HTR-8/SVneo (cell line): ENCODE data around the gene TBC1D7.
A peak's percentile ranks its signal among the peaks of the same experiment; 100 is the strongest.

Experiments used
- DNase-seq: peaks from one replicate; pipeline ENCODE4 v3.0.0; 2011; ENCODE audit warnings: low spot score, mixed read lengths; ENCODE audit not compliant: insufficient read length
- FAIRE-seq: peaks from 2 replicates; lab custom pipeline; 2011; peaks lifted over from hg19 to GRCh38; lab: Jason Lieb, UNC

TBC1D7 gene

DNA sequence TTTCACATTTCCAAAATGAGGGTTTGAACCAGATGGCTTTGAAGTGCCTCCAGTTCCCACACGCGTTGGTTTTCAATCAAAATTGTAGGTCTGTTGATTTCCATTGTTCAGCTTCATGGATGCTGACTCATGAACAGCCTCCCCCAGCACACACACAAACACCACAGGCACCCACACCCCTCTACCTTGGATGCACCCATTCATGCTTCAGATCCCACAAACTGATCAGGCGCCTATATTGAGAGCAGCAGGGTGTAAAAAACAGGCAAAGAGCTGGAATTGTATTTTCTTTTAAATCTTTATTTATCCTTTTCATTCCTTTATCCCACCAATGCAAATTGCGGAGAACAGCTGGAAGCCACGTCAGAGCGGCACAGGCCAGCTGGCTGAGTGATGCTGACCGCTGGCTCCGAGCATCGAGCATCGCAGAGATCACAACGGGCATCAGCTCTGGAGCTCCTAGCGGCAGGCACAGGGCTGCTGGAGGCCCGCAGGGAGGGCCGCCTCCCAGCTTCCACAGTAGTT, 29.3 kb upstream of the TBC1D7 start:
- DNase-seq = no peak

GRCh38 chr6:13355999-13356785, 27.9 kb upstream of the TBC1D7 start:
- FAIRE-seq (no peak), DNase-seq (no peak)

More for the DNA sequence above, 29.3 kb upstream of the TBC1D7 start:
- FAIRE-seq = no peak

DNA sequence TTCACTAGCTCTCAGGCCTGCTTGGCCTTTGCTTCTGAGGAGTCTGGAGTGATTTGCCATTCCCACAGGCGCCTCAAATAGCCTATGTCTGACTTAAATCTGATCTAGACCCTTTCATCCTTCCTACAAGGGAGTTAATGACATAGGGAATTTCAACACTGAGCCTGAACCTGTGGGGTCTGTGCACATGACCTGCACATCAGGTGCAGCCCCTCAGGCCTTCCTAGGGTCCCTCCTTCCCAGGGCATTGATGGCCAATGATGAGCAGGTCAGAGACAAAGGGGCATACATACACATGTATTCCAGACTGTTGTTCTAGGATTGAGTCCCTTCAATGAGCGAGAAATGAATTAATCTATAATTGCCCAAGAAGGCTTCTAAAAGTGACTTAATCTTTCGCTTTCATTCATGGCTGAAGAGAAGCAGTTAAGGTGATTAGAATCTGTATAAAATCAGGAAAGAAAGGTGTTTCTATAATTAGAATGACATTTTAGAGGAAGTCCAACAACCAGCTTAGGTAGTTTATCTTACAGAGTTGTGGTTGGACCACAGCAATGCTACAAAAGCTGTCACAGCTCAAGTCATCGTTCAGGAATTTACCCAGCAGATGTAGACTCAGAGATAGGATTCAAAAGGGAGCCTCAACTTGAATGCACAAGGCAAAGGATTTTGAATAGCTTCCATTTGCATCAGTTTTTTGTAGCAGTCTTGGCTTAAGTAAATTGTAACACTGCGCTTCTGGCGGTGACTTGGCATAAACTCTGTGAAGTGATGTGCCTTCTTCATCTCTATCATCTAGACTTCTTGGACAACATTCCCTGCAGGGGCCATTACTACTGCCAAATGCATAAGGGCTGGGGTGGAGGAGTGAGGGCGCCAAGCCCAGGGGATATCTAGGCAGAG, 27.0 kb upstream of the TBC1D7 start:
- DNase-seq (peak; percentile 82), FAIRE-seq (peak; percentile 68)

DNA sequence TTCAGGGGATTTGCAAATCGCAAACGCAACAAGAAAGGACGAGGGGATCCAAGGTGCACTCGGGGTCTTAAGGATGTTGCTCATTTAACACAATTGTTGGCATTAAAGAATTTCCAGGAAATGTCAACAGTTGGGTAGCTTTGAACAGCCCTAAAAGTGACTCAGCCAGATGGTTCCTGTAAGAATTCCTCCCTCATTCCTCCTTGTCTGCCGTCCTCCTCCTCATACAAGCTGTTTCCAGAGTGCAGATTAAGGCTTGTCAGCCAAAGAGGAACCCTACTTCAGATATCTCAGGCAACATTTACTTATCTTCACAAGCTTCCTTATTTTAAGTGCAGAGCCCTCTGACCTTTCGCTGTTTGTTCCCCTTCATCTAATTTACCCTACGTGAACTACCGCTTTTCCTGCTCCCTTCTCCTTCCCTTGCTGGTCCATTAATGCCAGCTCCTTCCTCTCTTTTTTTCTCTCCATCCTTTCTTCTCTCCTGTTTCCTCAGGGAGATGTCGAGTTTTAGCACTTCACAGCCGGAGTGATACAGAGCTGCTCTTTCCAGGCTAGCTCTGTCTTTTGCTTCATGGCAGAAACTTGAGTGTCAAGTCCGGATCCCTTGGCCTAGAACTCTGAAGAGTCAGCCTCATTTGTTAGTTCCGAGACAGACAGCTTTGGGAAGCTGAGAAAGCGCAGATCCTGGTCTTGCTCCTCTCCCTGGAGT, 26.1 kb upstream of the TBC1D7 start:
- no peak for FAIRE-seq
- peak; percentile 59 for DNase-seq

DNA sequence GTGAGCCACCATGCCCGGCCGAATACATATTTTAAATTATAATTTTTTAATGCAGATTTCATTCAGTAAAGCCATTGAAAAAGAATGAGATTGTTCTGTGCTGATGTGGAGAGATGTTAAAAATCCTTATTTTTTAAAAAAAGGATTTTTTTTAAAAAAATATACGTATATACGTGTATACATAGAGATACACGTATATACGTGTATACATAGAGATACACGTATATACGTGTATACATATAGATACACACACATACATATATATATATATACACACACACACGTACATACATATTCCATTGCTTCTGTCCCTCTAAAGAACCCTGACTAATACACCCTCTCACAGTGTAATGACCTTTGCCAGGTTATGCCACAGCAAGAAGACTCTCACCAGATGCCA, 23.8 kb upstream of the TBC1D7 start:
- no peak for FAIRE-seq

DNA sequence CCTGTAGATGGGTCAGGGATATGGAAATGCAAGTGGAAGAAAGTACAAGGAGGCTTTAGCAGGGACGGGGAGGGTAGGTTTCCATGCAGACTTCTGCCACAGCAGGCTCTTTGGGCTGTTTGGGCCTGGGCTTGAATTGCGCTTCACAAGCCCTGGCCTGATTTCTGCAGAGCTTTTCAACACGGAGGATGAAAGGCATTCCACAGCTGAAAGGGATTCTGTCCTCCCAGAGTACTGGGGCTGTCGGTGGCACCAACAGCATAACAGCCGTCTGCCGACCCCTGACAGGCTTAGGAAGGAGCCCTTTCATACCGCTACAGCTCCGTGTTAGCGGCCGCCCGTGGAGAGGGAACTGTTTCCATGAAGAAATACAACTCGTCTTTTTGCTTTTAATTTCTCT, 22.9 kb upstream of the TBC1D7 start:
- no peak for DNase-seq
- no peak for FAIRE-seq

More for the DNA sequence above, 23.8 kb upstream of the TBC1D7 start:
- no peak for DNase-seq

DNA sequence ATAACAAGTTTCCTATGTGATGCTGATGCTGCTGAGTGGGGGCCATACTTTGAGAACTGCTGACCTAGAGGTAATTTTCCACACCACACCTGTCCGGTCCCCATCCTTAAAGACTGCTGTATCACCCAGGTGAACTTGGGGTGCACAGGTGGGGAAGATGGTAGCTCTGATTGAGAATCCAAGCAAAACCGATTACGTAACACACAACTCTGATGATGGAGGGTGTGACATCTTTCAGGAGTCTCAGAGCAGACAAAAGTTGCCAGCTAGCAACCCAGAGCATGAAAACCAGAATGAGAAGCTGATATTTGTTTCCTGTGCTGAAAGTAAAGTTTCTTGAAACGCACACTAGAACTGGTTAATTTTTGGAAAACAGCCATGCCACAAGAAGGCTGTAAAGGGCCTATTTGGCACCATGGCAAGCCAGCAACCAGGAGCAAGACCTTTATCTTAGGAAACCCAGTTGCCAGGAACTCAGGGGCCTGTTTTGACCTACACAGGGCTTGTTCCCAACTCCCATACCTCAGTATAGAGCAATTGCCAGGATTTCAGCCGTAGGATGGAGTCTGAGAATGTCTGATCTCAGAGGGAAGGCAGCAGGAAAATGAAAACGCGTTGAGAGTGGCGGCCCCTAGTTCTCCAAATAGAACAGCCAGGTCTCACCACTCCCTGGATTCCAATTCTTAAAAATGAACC, 21.6 kb upstream of the TBC1D7 start:
- DNase-seq (no peak), FAIRE-seq (no peak)

DNA sequence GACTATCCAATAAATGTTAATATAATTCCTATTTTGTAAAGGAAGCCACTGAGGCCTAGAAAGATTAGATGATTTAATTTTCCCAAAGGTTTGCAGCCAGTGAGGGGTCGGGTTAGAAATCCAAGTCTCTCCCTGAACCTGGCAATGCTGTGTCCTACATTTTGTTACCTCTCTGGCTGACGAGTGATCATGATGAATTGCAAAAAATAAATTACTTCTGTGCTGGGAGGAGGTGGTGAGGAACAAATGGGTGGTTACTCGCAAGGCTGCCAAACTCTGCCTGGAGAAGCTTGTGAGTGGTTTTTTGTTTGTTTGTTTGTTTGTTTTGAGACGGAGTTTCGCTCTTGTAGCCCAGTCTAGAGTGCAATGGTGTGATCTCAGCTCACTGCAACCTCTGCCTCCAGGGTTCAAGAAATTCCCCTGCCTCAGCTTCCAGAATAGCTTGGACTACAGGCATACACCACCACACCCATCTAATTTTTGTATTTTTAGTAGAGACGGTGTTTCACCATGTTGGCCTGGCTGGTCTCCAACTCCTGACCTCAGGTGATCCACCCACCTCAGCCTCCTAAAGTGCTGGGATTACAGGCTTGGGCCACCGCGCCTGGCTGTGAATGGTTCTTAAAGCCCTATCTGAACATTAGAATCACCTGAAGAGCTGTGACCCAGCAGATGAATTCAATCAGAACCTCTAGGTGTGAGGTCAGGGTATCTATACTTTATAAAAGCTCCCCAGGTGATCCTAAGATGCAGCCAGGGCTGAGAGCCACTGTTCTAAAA, 20.2 kb upstream of the TBC1D7 start:
- DNase-seq (no peak), FAIRE-seq (no peak)

GRCh38 chr6:13346245-13346644, 17.9 kb upstream of the TBC1D7 start:
- DNase-seq = no peak
- FAIRE-seq = no peak

GRCh38 chr6:13342414-13343019, 14.2 kb upstream of the TBC1D7 start:
- DNase-seq (no peak), FAIRE-seq (no peak)

- FAIRE-seq (no peak), DNase-seq (no peak)
Measured at GRCh38 chr6:13339863-13340630, 11.7 kb upstream of the TBC1D7 start.

DNA sequence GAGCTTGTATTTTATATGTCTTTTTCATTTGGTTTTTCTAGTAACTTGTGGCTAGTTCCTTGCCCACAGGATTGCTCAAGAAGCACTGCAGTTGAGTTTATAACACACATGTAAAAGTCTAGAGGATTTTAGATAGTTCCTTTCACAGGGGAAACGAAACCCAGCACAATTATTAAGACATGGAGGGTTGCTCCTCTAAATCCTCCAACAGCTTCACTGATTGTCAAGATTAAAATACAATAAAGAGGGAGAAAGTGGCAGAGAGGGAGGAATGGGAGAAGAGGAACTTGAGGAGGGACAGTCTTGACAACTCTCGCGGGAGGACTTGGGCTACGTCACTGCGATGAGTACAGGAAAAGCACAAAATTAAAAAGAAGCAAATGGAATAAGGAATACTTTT, 9.7 kb upstream of the TBC1D7 start:
- no peak for DNase-seq

GRCh38 chr6:13336553-13336952, 8.2 kb upstream of the TBC1D7 start:
- FAIRE-seq (no peak), DNase-seq (peak; percentile 83)

More for the DNA sequence above, 9.7 kb upstream of the TBC1D7 start:
- no peak for FAIRE-seq

DNA sequence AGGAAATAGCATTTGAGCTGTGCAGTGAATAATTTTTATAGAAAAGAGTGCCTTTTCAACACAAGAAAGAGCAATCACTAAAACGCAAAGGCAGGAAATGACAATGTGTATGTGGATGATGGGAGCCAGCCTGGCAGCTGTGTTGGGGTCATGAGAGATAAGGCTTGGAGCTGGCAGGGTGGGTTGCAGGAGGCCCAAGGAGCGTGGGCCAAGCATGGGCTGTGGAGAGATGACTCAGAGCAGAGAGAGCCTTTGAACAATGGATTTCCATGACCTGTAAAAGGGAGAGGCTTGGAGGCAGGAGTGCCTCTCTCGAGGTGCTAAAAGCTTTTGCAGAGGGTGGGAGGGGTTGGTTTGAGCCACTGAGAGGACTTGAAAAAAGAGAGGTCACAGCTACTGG, 6.6 kb upstream of the TBC1D7 start:
- FAIRE-seq (no peak), DNase-seq (no peak)

GRCh38 chr6:13332349-13332706, 4.0 kb upstream of the TBC1D7 start:
- DNase-seq (no peak), FAIRE-seq (no peak)

DNA sequence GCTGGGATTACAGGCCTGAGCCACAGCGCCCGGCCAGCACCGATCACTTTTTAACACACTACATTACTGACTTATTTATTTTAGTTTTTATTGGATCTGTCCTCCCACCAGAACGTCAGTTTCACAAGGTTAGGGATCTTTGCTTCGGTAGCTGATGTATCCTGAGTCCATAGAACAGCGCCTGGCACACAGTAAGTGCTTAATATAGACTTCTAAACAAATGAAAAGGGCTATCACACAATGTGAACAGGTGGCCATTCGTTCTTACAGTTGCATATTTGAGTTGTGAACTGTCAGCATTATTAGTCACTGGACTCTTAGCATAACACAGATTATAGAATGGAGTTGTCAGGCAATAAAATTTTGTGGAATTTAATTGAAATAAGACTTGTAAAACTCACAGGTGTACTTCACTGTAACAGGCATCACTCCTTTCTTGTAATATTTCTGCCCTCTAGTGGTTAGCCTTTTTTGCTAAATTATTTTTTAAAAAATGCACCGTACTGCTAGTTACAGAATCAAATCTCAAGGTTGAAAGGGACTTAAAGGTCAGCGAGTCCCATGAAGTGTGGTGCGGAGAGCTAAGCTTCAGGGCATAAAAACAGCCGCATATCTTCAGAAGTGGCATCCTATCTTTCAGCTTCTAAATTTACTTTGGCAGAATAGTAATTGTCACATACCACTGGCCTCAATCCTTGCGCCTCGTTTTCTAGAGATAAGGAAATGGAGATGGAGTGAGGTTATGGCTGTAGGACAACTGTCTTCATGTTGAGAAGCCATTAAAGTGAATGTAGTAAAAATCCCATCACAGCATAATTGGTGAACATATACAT, 3.4 kb upstream of the TBC1D7 start:
- DNase-seq = no peak
- FAIRE-seq = no peak

GRCh38 chr6:13328875-13329183, 492 bp upstream of the TBC1D7 start:
- FAIRE-seq = no peak
- no peak for DNase-seq
